K562 (cell line): Measurements from ENCODE around the gene SPEG. TPM values are rescaled to one million over a fixed set of nuclear protein-coding genes. Genes with fewer than 3 reads are reported as not detected.

Experiments
- BRD9 ChIP-seq: fragments of 450-650 bp; IDR thresholded peaks from 2 replicates; pipeline ENCODE4 v1.6.1; 2018; ENCODE audit warnings: low read depth; ENCODE audit not compliant: partially characterized antibody
- COPS2 ChIP-seq: fragments of 450-650 bp; conservative IDR thresholded peaks from 2 replicates; pipeline ENCODE4 v1.6.1; 2016; ENCODE audit warnings: mild to moderate bottlenecking, moderate library complexity
- KLF10 ChIP-seq: fragments of 250-450 bp; sonication (Bioruptor Pico); IDR thresholded peaks from 2 replicates; pipeline ENCODE4 v1.6.1; 2021; ENCODE audit warnings: matching md5 sums
- MAZ ChIP-seq, 2 experiments: fragments of 450-650 bp in 1 of 2; sonication (generic) in 1 of 2; formaldehyde crosslinking; IDR thresholded peaks in 1 of 2; conservative IDR thresholded peaks in 1 of 2; 2 replicates each; pipeline versions ENCODE4 v1.4.0 to v1.5.0; 2020; ENCODE audit warnings: mild to moderate bottlenecking in 1 of 2, missing genetic modification reagents in 1 of 2
- PRMT5 ChIP-seq: sonication (generic); formaldehyde crosslinking; IDR thresholded peaks from 2 replicates; pipeline ENCODE4 v1.5.0; 2020; ENCODE audit warnings: missing genetic modification reagents
- RBFOX2 ChIP-seq: fragments of 200-400 bp; formaldehyde crosslinking; IDR thresholded peaks from 2 replicates; pipeline ENCODE4 v1.6.1; 2017; ENCODE audit warnings: low read depth, mild to moderate bottlenecking, low read length, moderate library complexity
- RFX5 ChIP-seq: IDR thresholded peaks from 2 replicates; pipeline ENCODE4 v1.6.1; 2011; ENCODE audit warnings: low read depth, mild to moderate bottlenecking, improper control_type of control experiment, low read length
- SNIP1 ChIP-seq: fragments of 450-650 bp; IDR thresholded peaks from 2 replicates; pipeline ENCODE4 v1.7.1; 2017; ENCODE audit warnings: low read depth, mild to moderate bottlenecking
- STAG1 ChIP-seq: sonication (generic); formaldehyde crosslinking; IDR thresholded peaks from 2 replicates; pipeline ENCODE4 v1.5.0; 2020; ENCODE audit warnings: missing genetic modification reagents, borderline replicate concordance
- ZNF354B ChIP-seq: fragments of 250-450 bp; sonication (Bioruptor Pico); IDR thresholded peaks from 2 replicates; pipeline ENCODE4 v1.4.0; 2020
- ZNF445 ChIP-seq: fragments of 250-450 bp; sonication (Bioruptor Pico); IDR thresholded peaks from 2 replicates; pipeline ENCODE4 v1.4.0; 2020; ENCODE audit warnings: low read depth, mild to moderate bottlenecking, moderate library complexity
- polyA plus RNA-seq, 8 experiments: library from polyadenylated mRNA; depleted of rRNA in 4 of 8; stranded (reverse) in 5 of 8; unstranded in 3 of 8; fragments of >200 nt; fragmentation: Nextera tagmentation in 2 of 8; fragmentation: Illumina TruSeq in 1 of 8; extraction: Ambion mirVana in 2 of 8; extraction: Trizol in 1 of 8; gene quantifications; 2 replicates each; pipeline versions ENCODE4 v1.2.1 to v1.2.3, GENCODE V29; 2011 to 2014; ENCODE audit warnings: inconsistent platforms in 1 of 8, missing spikeins in 1 of 8
- total RNA-seq, 7 experiments: library from RNA; depleted of rRNA in 6 of 7; stranded (reverse); fragments of >200 nt in 6 of 7; fragmentation: Illumina TruSeq in 2 of 7; extraction: Trizol in 2 of 7; gene quantifications; 2 replicates each; pipeline versions ENCODE4 v1.2.1 to v1.2.3, GENCODE V29; 2011 to 2021; ENCODE audit warnings: low replicate concordance in 1 of 7
- TF ChIP-seq, protein P1 (sequence below), 2 experiments: IDR thresholded peaks; 2 replicates each; pipeline ENCODE4 v1.6.1; 2011; ENCODE audit warnings: borderline replicate concordance in 1 of 2, control low read depth in 1 of 2, low read depth in 1 of 2, low read length in 1 of 2, mild to moderate bottlenecking in 1 of 2, mixed read lengths in 1 of 2, moderate library complexity in 1 of 2; ENCODE audit not compliant: insufficient read depth in 1 of 2, insufficient read length in 1 of 2, poor library complexity in 1 of 2, severe bottlenecking in 1 of 2; ENCODE audit errors: extremely low read depth in 1 of 2
- TF ChIP-seq, protein P2 (sequence below): fragments of 250-450 bp; sonication (Bioruptor Pico); IDR thresholded peaks from 2 replicates; pipeline ENCODE4 v1.4.0; 2020; ENCODE audit warnings: mild to moderate bottlenecking
- TF ChIP-seq, protein P3 (sequence below): IDR thresholded peaks from 3 replicates; pipeline ENCODE4 v1.6.1; 2011; ENCODE audit warnings: borderline replicate concordance, mild to moderate bottlenecking, moderate library complexity; ENCODE audit not compliant: insufficient read length; ENCODE audit errors: extremely low read depth
- TF ChIP-seq, protein P4 (sequence below): fragments of 450-650 bp; formaldehyde crosslinking; IDR thresholded peaks from 2 replicates; pipeline ENCODE4 v1.4.0; 2022; ENCODE audit warnings: missing genetic modification characterization
- TF ChIP-seq, protein P5 (sequence below): fragments of 250-450 bp; sonication (Bioruptor Pico); IDR thresholded peaks from 2 replicates; pipeline ENCODE4 v1.9.0; 2021; ENCODE audit warnings: mild to moderate bottlenecking
- TF ChIP-seq, protein P6 (sequence below): fragments of 450-650 bp; IDR thresholded peaks from 2 replicates; pipeline ENCODE4 v1.6.1; 2018; ENCODE audit warnings: mild to moderate bottlenecking, low read depth; ENCODE audit not compliant: partially characterized antibody

Gene SPEG
- total and polyA plus RNA-seq, 9 of the 15 experiments (the other 6 are each of a cell fraction or from before 2014, with no cell fraction given): 0.49 to 8.7 (median 3.0) TPM

DNA sequence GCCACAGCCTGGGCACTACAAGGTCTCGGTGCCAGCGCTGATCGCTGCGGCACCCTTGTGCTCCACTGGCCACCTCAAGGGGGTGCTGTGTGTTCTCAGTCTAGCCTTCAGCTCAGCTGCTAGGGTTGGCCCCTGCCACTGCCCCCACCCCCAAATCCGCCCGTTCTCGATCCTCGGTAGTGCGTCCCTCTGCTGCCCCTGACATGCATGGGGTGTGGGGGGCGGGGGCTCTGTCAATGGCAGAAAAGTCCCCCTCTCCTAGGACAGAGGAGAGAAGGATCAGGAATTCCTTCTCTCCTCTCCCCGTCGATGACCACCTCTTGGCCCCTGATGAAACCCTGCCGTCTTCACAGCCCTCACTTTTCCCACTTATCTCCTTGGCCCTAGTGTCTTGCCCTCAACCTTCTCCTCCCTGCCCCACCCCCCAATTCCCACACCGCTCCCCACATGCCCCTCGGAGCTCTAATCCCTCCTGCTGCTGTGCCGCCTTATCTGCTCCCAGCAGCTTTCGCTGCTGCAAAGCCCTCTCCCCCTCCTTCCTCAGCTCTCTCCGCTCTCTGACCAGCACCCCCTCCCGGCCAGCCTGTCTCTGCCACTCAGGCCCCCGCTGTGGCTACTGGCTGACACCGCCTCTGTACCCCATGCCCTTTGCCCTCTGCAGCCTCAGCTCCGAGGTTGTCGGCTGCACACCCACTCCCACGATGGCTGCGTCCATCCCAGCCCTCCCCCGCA is 75.3 kb downstream of the SPEG start (continued):
- TF ChIP-seq, protein P1, sequence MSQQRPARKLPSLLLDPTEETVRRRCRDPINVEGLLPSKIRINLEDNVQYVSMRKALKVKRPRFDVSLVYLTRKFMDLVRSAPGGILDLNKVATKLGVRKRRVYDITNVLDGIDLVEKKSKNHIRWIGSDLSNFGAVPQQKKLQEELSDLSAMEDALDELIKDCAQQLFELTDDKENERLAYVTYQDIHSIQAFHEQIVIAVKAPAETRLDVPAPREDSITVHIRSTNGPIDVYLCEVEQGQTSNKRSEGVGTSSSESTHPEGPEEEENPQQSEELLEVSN (IDR thresholded peaks at IDR 0.05; ENCODE audit: borderline replicate concordance in 1 of 2, extremely low read depth in 1 of 2, insufficient read depth in 1 of 2, insufficient read length in 1 of 2, low read depth in 1 of 2, low read length in 1 of 2, poor library complexity in 1 of 2, severe bottlenecking in 1 of 2): peak in 1 of 2 experiments; percentile 46
- TF ChIP-seq, protein P2, sequence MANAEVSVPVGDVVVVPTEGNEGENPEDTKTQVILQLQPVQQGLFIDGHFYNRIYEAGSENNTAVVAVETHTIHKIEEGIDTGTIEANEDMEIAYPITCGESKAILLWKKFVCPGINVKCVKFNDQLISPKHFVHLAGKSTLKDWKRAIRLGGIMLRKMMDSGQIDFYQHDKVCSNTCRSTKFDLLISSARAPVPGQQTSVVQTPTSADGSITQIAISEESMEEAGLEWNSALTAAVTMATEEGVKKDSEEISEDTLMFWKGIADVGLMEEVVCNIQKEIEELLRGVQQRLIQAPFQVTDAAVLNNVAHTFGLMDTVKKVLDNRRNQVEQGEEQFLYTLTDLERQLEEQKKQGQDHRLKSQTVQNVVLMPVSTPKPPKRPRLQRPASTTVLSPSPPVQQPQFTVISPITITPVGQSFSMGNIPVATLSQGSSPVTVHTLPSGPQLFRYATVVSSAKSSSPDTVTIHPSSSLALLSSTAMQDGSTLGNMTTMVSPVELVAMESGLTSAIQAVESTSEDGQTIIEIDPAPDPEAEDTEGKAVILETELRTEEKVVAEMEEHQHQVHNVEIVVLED (CRISPR knock-in tag): no peak
- no peak for TF ChIP-seq RFX5
- TF ChIP-seq, protein P3, sequence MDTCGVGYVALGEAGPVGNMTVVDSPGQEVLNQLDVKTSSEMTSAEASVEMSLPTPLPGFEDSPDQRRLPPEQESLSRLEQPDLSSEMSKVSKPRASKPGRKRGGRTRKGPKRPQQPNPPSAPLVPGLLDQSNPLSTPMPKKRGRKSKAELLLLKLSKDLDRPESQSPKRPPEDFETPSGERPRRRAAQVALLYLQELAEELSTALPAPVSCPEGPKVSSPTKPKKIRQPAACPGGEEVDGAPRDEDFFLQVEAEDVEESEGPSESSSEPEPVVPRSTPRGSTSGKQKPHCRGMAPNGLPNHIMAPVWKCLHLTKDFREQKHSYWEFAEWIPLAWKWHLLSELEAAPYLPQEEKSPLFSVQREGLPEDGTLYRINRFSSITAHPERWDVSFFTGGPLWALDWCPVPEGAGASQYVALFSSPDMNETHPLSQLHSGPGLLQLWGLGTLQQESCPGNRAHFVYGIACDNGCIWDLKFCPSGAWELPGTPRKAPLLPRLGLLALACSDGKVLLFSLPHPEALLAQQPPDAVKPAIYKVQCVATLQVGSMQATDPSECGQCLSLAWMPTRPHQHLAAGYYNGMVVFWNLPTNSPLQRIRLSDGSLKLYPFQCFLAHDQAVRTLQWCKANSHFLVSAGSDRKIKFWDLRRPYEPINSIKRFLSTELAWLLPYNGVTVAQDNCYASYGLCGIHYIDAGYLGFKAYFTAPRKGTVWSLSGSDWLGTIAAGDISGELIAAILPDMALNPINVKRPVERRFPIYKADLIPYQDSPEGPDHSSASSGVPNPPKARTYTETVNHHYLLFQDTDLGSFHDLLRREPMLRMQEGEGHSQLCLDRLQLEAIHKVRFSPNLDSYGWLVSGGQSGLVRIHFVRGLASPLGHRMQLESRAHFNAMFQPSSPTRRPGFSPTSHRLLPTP: no peak
- peak; percentile 54 for TF ChIP-seq RBFOX2
- TF ChIP-seq, protein P4, sequence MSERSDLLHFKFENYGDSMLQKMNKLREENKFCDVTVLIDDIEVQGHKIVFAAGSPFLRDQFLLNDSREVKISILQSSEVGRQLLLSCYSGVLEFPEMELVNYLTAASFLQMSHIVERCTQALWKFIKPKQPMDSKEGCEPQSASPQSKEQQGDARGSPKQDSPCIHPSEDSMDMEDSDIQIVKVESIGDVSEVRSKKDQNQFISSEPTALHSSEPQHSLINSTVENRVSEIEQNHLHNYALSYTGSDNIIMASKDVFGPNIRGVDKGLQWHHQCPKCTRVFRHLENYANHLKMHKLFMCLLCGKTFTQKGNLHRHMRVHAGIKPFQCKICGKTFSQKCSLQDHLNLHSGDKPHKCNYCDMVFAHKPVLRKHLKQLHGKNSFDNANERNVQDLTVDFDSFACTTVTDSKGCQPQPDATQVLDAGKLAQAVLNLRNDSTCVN (CRISPR knock-in tag): no peak
- TF ChIP-seq KLF10: no peak
- no peak for TF ChIP-seq COPS2
- no peak for TF ChIP-seq PRMT5 (CRISPR knock-in tag)
- TF ChIP-seq ZNF445: no peak
- TF ChIP-seq MAZ (CRISPR knock-in tag; conservative IDR thresholded peaks at IDR 0.05 in 1 of 2, IDR thresholded peaks at IDR 0.05 in 1 of 2): peak; percentile 95 to 96
- no peak for TF ChIP-seq SNIP1
- no peak for TF ChIP-seq ZNF354B (CRISPR knock-in tag)
- no peak for TF ChIP-seq STAG1 (CRISPR knock-in tag)
- TF ChIP-seq, protein P5, sequence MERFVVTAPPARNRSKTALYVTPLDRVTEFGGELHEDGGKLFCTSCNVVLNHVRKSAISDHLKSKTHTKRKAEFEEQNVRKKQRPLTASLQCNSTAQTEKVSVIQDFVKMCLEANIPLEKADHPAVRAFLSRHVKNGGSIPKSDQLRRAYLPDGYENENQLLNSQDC: no peak
- TF ChIP-seq, protein P6, sequence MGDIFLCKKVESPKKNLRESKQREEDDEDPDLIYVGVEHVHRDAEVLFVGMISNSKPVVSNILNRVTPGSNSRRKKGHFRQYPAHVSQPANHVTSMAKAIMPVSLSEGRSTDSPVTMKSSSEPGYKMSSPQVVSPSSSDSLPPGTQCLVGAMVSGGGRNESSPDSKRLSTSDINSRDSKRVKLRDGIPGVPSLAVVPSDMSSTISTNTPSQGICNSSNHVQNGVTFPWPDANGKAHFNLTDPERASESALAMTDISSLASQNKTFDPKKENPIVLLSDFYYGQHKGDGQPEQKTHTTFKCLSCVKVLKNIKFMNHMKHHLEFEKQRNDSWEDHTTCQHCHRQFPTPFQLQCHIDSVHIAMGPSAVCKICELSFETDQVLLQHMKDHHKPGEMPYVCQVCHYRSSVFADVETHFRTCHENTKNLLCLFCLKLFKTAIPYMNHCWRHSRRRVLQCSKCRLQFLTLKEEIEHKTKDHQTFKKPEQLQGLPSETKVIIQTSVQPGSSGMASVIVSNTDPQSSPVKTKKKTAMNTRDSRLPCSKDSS: no peak
- peak; percentile 39 for TF ChIP-seq BRD9
